AG08396 (cell line): ENCODE data around the gene ARHGAP44.

Experiments used
- DNase-seq: peaks from one replicate; pipeline ENCODE4 v3.0.0; 2012; ENCODE audit warnings: low spot score, mixed read lengths

The ARHGAP44 gene

GRCh38 chr17:12789481-12790248 lies at the start of gene ARHGAP44:
Gene ARHGAP44 (plus strand): TSS chr17:12789498. CDS start chr17:12789839, 341 bp downstream.
- peak; percentile 89 for DNase-seq

- no peak for DNase-seq
These were observed 49.8 kb upstream of the ARHGAP44 start for GRCh38 chr17:12739500-12739899.

- DNase-seq: no peak
These were observed 46.3 kb upstream of the ARHGAP44 start for GRCh38 chr17:12743046-12743445.

GRCh38 chr17:12744298-12744697 lies 45.0 kb upstream of the ARHGAP44 start:
- DNase-seq: no peak

- no peak for DNase-seq
These were observed 44.5 kb upstream of the ARHGAP44 start for GRCh38 chr17:12744786-12745185.

GRCh38 chr17:12745486-12745885 lies 43.8 kb upstream of the ARHGAP44 start:
- DNase-seq: no peak

- DNase-seq: no peak
These were observed 32.5 kb upstream of the ARHGAP44 start for GRCh38 chr17:12756786-12757185.

- no peak for DNase-seq
These were observed 30.2 kb upstream of the ARHGAP44 start for GRCh38 chr17:12759090-12759489.

GRCh38 chr17:12765548-12765947 lies 23.8 kb upstream of the ARHGAP44 start:
- DNase-seq: peak; percentile 67

- no peak for DNase-seq
These were observed 21.0 kb upstream of the ARHGAP44 start for GRCh38 chr17:12768255-12768654.

- no peak for DNase-seq
These were observed 19.3 kb upstream of the ARHGAP44 start for GRCh38 chr17:12769981-12770380.

- no peak for DNase-seq
These were observed 16.1 kb upstream of the ARHGAP44 start for GRCh38 chr17:12773153-12773552.

- DNase-seq: no peak
These were observed 220 bp upstream of the ARHGAP44 start for GRCh38 chr17:12789075-12789480.

- no peak for DNase-seq
These were observed 1.2 kb downstream of the ARHGAP44 start for GRCh38 chr17:12790249-12791106.

GRCh38 chr17:12794919-12795532 lies 5.7 kb downstream of the ARHGAP44 start:
- DNase-seq: no peak

GRCh38 chr17:12800855-12801365 lies 11.6 kb downstream of the ARHGAP44 start:
- DNase-seq: no peak

GRCh38 chr17:12806630-12807029 lies 17.3 kb downstream of the ARHGAP44 start:
- no peak for DNase-seq

GRCh38 chr17:12808723-12809122 lies 19.4 kb downstream of the ARHGAP44 start:
- DNase-seq: no peak

GRCh38 chr17:12812877-12813276 lies 23.6 kb downstream of the ARHGAP44 start:
- no peak for DNase-seq

GRCh38 chr17:12813664-12814063 lies 24.4 kb downstream of the ARHGAP44 start:
- no peak for DNase-seq

- DNase-seq: no peak
These were observed 25.4 kb downstream of the ARHGAP44 start for GRCh38 chr17:12814718-12815117.

GRCh38 chr17:12815642-12816141 lies 26.4 kb downstream of the ARHGAP44 start:
- DNase-seq: no peak
